GM12873 (cell line): ENCODE results near the gene BAHCC1.

Experiments used
- CTCF ChIP-seq: IDR thresholded peaks from 2 replicates; pipeline ENCODE4 v1.5.1; 2012; ENCODE audit warnings: low read depth, mild to moderate bottlenecking, moderate library complexity, low read length, control low read depth; ENCODE audit not compliant: insufficient read depth; ENCODE audit errors: missing control alignments

Gene BAHCC1

GRCh38 chr17:81508639-81509206, 113.5 kb downstream of the BAHCC1 start:
- TF ChIP-seq CTCF, result no peak

GRCh38 chr17:81509207-81509971, 114.1 kb downstream of the BAHCC1 start:
- no peak for TF ChIP-seq CTCF

- TF ChIP-seq CTCF, result no peak
Observed at GRCh38 chr17:81509972-81510784, 114.9 kb downstream of the BAHCC1 start.

- TF ChIP-seq CTCF, result no peak
Observed at GRCh38 chr17:81510785-81511553, 115.7 kb downstream of the BAHCC1 start.

- no peak for TF ChIP-seq CTCF
Observed at GRCh38 chr17:81511554-81511803, 116.2 kb downstream of the BAHCC1 start.

GRCh38 chr17:81511804-81512561, 116.7 kb downstream of the BAHCC1 start:
- TF ChIP-seq CTCF, result no peak
